GM19238 (cell line): ENCODE measurements around the gene A2ML1.
"Not testable (repeated sequence)": the region's sequence is repeated elsewhere in the genome, so short reads cannot be mapped to it uniquely, and the experiment has no call there.

Experiments used
- DNase-seq: peaks from one replicate; pipeline ENCODE4 v3.0.0; 2011; ENCODE audit warnings: low spot score; ENCODE audit not compliant: insufficient read length

The A2ML1 gene

GRCh38 chr12:8822298-8822697 is at the start of gene A2ML1:
Gene A2ML1 (plus strand): TSS chr12:8822621. CDS start chr12:8822652, 31 bp downstream.
- DNase-seq: no peak

- DNase-seq: no peak
Measured at GRCh38 chr12:8773461-8773860, 49.0 kb upstream of the A2ML1 start.

- DNase-seq: no peak
Measured at GRCh38 chr12:8779281-8779680, 43.1 kb upstream of the A2ML1 start.

GRCh38 chr12:8779862-8780261 is 42.6 kb upstream of the A2ML1 start:
- no peak for DNase-seq

GRCh38 chr12:8780389-8780788 is 42.0 kb upstream of the A2ML1 start:
- DNase-seq: no peak

GRCh38 chr12:8781381-8782127 is 40.9 kb upstream of the A2ML1 start:
- DNase-seq: no peak

- DNase-seq: no peak
Measured at GRCh38 chr12:8784290-8784888, 38.0 kb upstream of the A2ML1 start.

- DNase-seq: no peak
Measured at GRCh38 chr12:8785499-8785898, 36.9 kb upstream of the A2ML1 start.

GRCh38 chr12:8787206-8787605 is 35.2 kb upstream of the A2ML1 start:
- not testable (repeated sequence) for DNase-seq

GRCh38 chr12:8788706-8789105 is 33.7 kb upstream of the A2ML1 start:
- DNase-seq: not testable (repeated sequence)

- DNase-seq: not testable (repeated sequence)
Measured at GRCh38 chr12:8789341-8790013, 32.9 kb upstream of the A2ML1 start.

- DNase-seq: not testable (repeated sequence)
Measured at GRCh38 chr12:8793226-8793625, 29.2 kb upstream of the A2ML1 start.

GRCh38 chr12:8794611-8795010 is 27.8 kb upstream of the A2ML1 start:
- not testable (repeated sequence) for DNase-seq

GRCh38 chr12:8796831-8797626 is 25.4 kb upstream of the A2ML1 start:
- no peak for DNase-seq

- not testable (repeated sequence) for DNase-seq
Measured at GRCh38 chr12:8801213-8801612, 21.2 kb upstream of the A2ML1 start.

- DNase-seq: not testable (repeated sequence)
Measured at GRCh38 chr12:8804833-8805232, 17.6 kb upstream of the A2ML1 start.

GRCh38 chr12:8805487-8805886 is 16.9 kb upstream of the A2ML1 start:
- not testable (repeated sequence) for DNase-seq

- not testable (repeated sequence) for DNase-seq
Measured at GRCh38 chr12:8807084-8807483, 15.3 kb upstream of the A2ML1 start.

GRCh38 chr12:8810112-8810511 is 12.3 kb upstream of the A2ML1 start:
- DNase-seq: not testable (repeated sequence)

- DNase-seq: no peak
Measured at GRCh38 chr12:8813572-8814357, 8.7 kb upstream of the A2ML1 start.
